BLaER1 treated with 17β-estradiol and CSF1 and Interleukin-3, amounts not matched to agents 10 nM and 100 nM (cell line): ENCODE data around the gene CDK19.
A peak's percentile ranks its signal among the peaks of the same experiment; 100 is the strongest.

Experiments used
- H3K27ac ChIP-seq, 11 experiments: shearing (Covaris generic); formaldehyde crosslinking; 2 replicates each; pipeline ENCODE4 v1.8.1; 2022
- H3K27me3 ChIP-seq, 11 experiments: shearing (Covaris generic); formaldehyde crosslinking; 2 replicates each; pipeline ENCODE4 v1.8.1; 2022
- H3K36me3 ChIP-seq, 11 experiments: shearing (Covaris generic); formaldehyde crosslinking; 2 replicates each; pipeline ENCODE4 v1.8.1; 2022
- H3K4me1 ChIP-seq, 10 experiments: shearing (Covaris generic); formaldehyde crosslinking; 2 replicates each; pipeline ENCODE4 v1.8.1; 2022
- H3K4me2 ChIP-seq, 11 experiments: shearing (Covaris generic); formaldehyde crosslinking; 2 replicates each; pipeline ENCODE4 v1.8.1; 2022
- H3K4me3 ChIP-seq, 10 experiments: shearing (Covaris generic); formaldehyde crosslinking; 2 replicates each; pipeline ENCODE4 v1.8.1; 2022
- H3K9ac ChIP-seq, 11 experiments: shearing (Covaris generic); formaldehyde crosslinking; 2 replicates each; pipeline ENCODE4 v1.8.1; 2022
- H3K9me3 ChIP-seq, 11 experiments: shearing (Covaris generic); formaldehyde crosslinking; replicated peaks in 1 of 11; 2 replicates each; pipeline ENCODE4 v1.8.1; 2022
- H4K20me1 ChIP-seq, 11 experiments: shearing (Covaris generic); formaldehyde crosslinking; 2 replicates each; pipeline ENCODE4 v1.8.1; 2022
- Cebpa-rat ChIP-seq, 11 experiments: shearing (Covaris generic); IDR thresholded peaks; 2 replicates each; pipeline ENCODE4 v1.8.1; 2022

Gene CDK19

DNA sequence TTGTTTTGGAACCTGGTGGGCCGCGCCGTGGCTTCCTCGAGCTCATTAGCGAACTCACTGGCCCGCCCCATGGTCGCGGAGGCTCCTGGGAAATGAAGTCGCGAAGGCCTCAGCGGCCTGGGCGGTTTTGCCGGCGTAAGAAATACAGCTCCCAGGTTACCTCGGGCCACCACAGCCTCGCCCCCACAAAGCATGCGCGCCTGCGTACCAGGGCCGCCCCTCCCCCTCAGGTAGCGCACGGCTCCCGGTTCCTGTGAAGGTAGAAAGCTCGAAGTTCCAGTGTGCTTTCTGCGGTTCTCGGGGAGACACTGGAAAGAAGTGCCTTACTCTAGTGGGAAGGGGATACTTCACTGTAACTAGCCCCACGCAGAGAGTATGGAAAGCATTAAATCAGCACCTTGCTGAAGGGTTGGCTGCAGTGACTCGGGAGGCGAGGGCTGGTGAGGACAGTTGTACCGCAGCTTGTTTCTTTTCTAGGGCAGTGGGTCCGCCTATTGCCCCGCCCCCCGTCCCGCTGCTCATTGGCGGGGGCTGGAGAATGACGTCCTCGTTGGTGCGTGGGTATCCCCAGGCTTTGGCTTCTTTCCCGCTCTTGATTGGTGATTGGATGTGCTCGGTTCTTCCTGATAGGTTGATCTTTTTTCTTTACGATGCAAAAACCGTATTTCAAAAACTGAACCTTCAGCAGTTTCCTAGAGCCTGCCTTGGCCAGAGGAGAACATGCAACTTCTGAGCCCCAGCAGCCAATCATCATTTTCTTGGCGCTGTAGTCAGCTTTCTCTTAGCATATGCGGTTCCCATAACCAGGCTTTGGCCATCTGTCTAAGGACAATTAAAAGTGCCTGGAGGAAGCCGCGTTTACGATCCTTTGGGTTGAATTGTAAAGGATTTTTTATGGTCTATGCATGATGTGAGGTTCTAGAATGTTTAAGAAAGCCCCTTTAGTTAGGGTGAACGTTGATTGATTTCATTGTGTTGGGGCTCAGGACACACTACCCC, at the start of gene CDK19:
Gene CDK19 (minus strand): TSS at position 59 of the 999 bp plus-strand sequence. CDS start 333 bp downstream, outside the sequence.
- peaks cover 7 to 35% (median 16%) of the 10 kb centered on the region in 11 experiments; a peak in 17 of 22 replicates for H4K20me1 ChIP-seq
- no peaks in the 10 kb centered on the region for H3K36me3 ChIP-seq
- H3K4me2 ChIP-seq = peak within 1 kb of the TSS; percentile 90 to 97 (median 95)
- no peaks in the 10 kb centered on the region for H3K9me3 ChIP-seq
- no peak for TF ChIP-seq Cebpa-rat (IDR thresholded peaks at IDR 0.05)
- H3K27ac ChIP-seq = peak within 1 kb of the TSS; percentile 92 to 99 (median 97)
- no peaks in the 10 kb centered on the region for H3K27me3 ChIP-seq
- H3K4me3 ChIP-seq = peak within 1 kb of the TSS; percentile 79 to 99 (median 94)
- peak within 1 kb of the TSS; percentile 91 to 99 (median 98) for H3K9ac ChIP-seq
- peaks cover 29 to 65% (median 44%) of the 10 kb centered on the region in 10 experiments for H3K4me1 ChIP-seq

DNA sequence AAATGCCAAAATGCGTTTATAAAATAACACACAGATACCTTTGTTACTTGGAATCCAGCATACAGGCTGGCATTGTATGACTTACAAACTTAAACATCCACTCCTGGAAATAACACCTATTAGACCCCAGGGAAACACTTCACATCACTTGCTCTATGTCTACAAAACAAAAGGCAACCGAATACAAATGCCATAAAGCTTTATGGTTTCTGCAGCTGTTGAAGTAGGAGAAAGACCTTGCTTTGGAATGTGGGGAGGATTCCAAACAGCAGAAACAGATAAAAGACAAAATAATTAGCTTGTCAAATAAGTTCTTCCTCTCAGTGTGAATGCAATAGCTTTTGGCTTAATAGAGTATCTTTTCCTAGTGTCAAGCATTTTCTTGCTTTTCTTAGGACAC, 49.6 kb upstream of the CDK19 start:
- Histone ChIP-seq H3K4me3 (no peak overlapping the region), H3K27me3 (no peaks in the 10 kb centered on the region), H3K9ac (no peak overlapping the region), H3K4me1 (peaks cover 3 to 67% (median 26%) of the 10 kb centered on the region in 10 experiments), H3K36me3 (no peaks in the 10 kb centered on the region), H3K9me3 (no peaks in the 10 kb centered on the region), H3K27ac (no peak overlapping the region), H3K4me2 (no peak overlapping the region), H4K20me1 (no peaks in the 10 kb centered on the region)
- TF ChIP-seq Cebpa-rat (IDR thresholded peaks at IDR 0.05) = no peak

DNA sequence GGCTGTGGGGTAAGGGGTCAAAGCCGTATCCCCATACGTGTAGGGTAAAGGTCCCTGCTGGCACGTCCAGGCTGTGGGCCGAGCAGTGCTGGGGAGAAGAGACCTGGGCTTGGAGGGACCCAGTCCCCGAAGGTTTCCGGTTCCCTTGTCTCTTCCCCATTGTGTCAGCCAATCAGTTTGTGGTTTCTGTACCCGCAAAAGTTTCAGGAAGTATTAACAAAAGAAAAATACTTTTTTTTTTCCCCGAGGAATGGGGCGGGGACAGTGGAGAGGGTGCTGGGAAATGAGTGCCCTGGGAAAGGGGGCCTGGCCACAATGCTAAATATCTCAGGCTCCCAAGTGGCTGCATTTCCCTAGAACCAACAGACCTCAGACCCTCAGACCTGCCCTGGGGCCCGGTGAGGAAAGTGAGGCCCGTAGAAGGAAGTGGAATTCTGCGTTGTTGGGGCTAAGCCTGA, 44.1 kb upstream of the CDK19 start:
- Histone ChIP-seq H3K4me3 (peak overlapping the region in 7 of 10 experiments; percentile 4 to 59 (median 19); a peak in 10 of 20 replicates), H3K27me3 (no peaks in the 10 kb centered on the region), H3K36me3 (peaks cover 0 to 11% (median 0%) of the 10 kb centered on the region in 11 experiments; a peak in 4 of 22 replicates), H4K20me1 (no peaks in the 10 kb centered on the region), H3K4me1 (peaks cover 15 to 35% (median 20%) of the 10 kb centered on the region in 10 experiments), H3K9me3 (peaks cover 0 to 10% (median 3%) of the 10 kb centered on the region in 11 experiments; a peak in 7 of 22 replicates), H3K27ac (peak overlapping the region; percentile 55 to 85 (median 68); a peak in 21 of 22 replicates), H3K9ac (peak overlapping the region; percentile 1 to 70 (median 44); a peak in 15 of 22 replicates), H3K4me2 (peak overlapping the region; percentile 54 to 94 (median 78))
- TF ChIP-seq Cebpa-rat (IDR thresholded peaks at IDR 0.05) = no peak

DNA sequence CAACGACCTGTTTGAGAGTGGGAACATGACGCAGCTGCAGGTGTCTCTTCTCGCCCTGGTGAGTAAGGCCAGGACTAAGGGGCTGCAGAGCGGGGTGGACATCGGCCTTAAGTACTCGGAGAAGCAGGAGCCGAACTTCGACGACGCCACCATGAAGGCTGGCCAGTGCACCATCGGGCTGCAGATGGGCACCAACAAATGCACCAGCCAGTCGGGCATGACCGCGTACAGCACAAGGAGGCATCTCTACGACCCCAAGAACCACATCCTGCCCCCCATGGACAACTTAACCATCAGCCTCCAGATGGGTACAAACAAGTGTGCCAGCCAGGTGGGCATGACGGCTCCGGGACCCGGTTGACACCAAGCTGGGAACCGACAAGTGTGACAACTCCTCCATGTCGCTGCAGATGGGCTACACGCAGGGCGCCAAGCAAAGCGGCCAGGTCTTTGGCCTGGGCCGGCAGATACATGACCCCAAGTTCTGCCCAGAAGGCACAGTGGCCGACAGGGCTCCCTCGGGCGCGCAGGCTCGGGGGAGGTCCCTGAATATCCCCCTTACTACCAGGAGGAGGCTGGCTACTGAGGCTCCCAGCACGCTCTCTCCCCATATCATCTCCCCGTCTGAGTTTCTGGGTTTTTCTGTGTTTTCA, 43.4 kb upstream of the CDK19 start:
- Histone ChIP-seq H3K9me3 (peaks cover 0 to 10% (median 3%) of the 10 kb centered on the region in 11 experiments; a peak in 7 of 22 replicates), H3K4me2 (peak overlapping the region; percentile 54 to 94 (median 78); a peak in 21 of 22 replicates), H3K27me3 (no peaks in the 10 kb centered on the region), H3K4me3 (peak overlapping the region in 3 of 10 experiments; percentile 7 to 50 (median 40); a peak in 3 of 20 replicates), H3K9ac (peak overlapping the region in 7 of 11 experiments; percentile 2 to 70 (median 62); a peak in 11 of 22 replicates), H3K27ac (peak overlapping the region; percentile 55 to 85 (median 68); a peak in 20 of 22 replicates), H4K20me1 (no peaks in the 10 kb centered on the region), H3K36me3 (peaks cover 0 to 11% (median 0%) of the 10 kb centered on the region in 11 experiments; a peak in 4 of 22 replicates), H3K4me1 (peaks cover 15 to 35% (median 20%) of the 10 kb centered on the region in 10 experiments)
- no peak for TF ChIP-seq Cebpa-rat (IDR thresholded peaks at IDR 0.05)

DNA sequence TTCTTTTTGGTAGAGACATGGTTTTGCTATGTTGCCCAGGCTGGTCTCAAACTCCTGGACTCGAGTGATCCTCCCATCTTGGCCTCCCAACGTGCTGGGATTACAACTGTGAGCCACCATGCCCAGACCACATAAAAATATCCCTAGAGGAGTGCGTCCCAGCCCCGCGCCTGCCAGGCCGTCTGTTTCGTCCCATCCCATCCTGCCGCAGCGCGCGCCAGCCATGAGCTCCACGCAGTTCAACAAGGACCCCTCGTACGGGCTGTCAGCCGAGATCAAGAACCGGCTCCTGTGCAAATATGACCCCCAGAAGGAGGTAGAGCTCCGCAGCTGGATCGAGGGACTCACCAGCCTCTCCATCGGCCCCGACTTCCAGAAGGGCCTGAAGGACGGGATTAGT, 42.7 kb upstream of the CDK19 start:
- TF ChIP-seq Cebpa-rat (IDR thresholded peaks at IDR 0.05) = no peak
- H3K4me1 ChIP-seq = peaks cover 15 to 36% (median 20%) of the 10 kb centered on the region in 10 experiments
- H3K27ac ChIP-seq = no peak overlapping the region
- H3K36me3 ChIP-seq = peaks cover 0 to 11% (median 0%) of the 10 kb centered on the region in 11 experiments; a peak in 4 of 22 replicates
- H3K4me2 ChIP-seq = no peak overlapping the region
- peaks cover 0 to 10% (median 3%) of the 10 kb centered on the region in 11 experiments; a peak in 7 of 22 replicates for H3K9me3 ChIP-seq
- no peaks in the 10 kb centered on the region for H4K20me1 ChIP-seq
- H3K9ac ChIP-seq = no peak overlapping the region
- no peak overlapping the region for H3K4me3 ChIP-seq
- no peaks in the 10 kb centered on the region for H3K27me3 ChIP-seq

DNA sequence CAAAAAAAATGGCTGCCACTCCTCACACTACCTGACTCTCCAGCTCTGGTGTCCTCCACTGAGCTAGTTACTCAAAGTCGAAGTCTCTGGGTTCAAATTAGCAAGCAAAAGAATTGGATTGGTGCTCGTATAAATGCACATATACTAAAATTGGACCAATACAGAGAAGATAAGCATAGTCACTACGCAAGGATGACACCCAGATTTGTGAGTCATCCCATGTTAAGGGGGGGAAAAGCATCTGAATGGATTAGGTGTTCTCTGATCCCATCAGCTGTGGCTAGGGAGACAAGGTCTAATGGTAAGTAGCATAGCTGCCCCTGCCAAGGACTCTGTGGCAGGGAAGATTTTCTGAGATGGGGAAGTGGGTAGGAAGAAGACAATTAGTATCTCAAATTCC, 41.0 kb upstream of the CDK19 start:
- Histone ChIP-seq H3K9ac (no peak overlapping the region), H3K4me3 (no peak overlapping the region), H4K20me1 (no peaks in the 10 kb centered on the region), H3K36me3 (peaks cover 0 to 11% (median 0%) of the 10 kb centered on the region in 11 experiments; a peak in 4 of 22 replicates), H3K9me3 (peaks cover 0 to 10% (median 3%) of the 10 kb centered on the region in 11 experiments; a peak in 7 of 22 replicates), H3K4me2 (no peak overlapping the region), H3K4me1 (peaks cover 15 to 30% (median 20%) of the 10 kb centered on the region in 10 experiments), H3K27ac (no peak overlapping the region), H3K27me3 (no peaks in the 10 kb centered on the region)
- TF ChIP-seq Cebpa-rat (IDR thresholded peaks at IDR 0.05) = no peak

DNA sequence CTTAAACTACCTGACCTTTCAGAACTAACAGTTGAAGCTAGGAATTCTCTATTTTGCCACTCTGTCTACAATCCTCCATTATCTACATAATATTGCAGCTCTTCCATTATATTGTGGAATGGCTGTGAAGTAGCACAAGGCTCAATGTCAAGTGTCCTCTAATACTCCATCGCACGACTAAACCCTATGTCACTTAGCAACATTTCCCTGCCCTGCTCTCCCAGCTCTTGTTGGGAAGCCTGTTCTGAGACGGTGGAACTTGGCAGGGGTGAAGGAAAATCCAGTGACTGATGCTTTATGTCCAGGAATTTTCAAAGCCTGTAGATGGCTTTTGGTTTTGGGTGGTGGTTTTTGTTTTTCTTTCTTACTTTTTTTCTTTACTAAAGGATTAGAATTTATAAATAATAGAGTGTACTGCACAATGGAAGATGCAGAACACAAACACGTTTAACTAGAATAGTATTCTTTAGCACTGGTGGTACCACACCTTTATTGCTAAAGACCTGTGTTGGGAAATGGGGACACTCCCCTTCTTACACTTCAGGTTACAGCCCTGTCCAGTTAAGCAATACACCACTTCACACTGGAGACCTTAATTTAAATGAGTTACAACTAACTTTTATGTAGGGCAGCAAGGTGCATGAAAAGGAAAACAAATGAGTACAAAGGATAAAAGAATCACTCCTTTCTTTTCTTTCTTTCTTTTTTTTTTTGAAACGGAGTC, 38.6 kb upstream of the CDK19 start:
- H3K9me3 ChIP-seq = peaks cover 0 to 8% (median 3%) of the 10 kb centered on the region in 11 experiments; a peak in 7 of 22 replicates
- H3K36me3 ChIP-seq = peaks cover 0 to 9% (median 0%) of the 10 kb centered on the region in 11 experiments; a peak in 4 of 22 replicates
- H3K4me3 ChIP-seq = no peak overlapping the region
- H3K9ac ChIP-seq = no peak overlapping the region
- no peaks in the 10 kb centered on the region for H4K20me1 ChIP-seq
- no peak overlapping the region for H3K4me2 ChIP-seq
- TF ChIP-seq Cebpa-rat (IDR thresholded peaks at IDR 0.05) = no peak
- peaks cover 3 to 9% (median 4%) of the 10 kb centered on the region in 10 experiments; a peak in 16 of 20 replicates for H3K4me1 ChIP-seq
- H3K27me3 ChIP-seq = no peaks in the 10 kb centered on the region
- no peak overlapping the region for H3K27ac ChIP-seq

DNA sequence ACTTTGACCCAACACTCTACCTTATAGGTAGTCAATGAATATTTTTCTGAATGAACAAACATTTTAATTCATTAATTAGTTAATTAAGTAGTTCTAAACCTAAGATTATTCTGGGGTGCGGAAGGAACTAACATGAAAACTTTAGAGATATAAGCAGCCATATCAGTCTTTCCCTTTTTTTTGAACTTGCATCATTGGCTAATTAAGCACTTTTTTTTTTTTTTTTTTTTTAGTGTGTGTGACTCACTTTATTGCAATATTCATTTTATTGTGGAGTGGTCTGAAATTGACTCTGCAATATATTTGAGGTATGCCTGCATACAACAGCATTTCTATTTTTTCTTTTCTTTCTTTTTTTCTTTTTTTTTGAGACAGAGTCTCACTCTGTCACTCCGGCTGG, 37.5 kb upstream of the CDK19 start:
- no peaks in the 10 kb centered on the region for H3K27me3 ChIP-seq
- H3K9me3 ChIP-seq = no peaks in the 10 kb centered on the region
- H3K4me1 ChIP-seq = 0 out of 20 replicates have a peak, but pooled peaks cover 0 to 4% (median 0%) of the 10 kb centered on the region in 10 experiments
- no peaks in the 10 kb centered on the region for H3K36me3 ChIP-seq
- no peak overlapping the region for H3K4me2 ChIP-seq
- H4K20me1 ChIP-seq = no peaks in the 10 kb centered on the region
- no peak overlapping the region for H3K4me3 ChIP-seq
- H3K9ac ChIP-seq = no peak overlapping the region
- H3K27ac ChIP-seq = no peak overlapping the region
- no peak for TF ChIP-seq Cebpa-rat (IDR thresholded peaks at IDR 0.05)
